Subcutaneous abdominal adipose tissue (tissue), 5 donors: ENCODE results near the gene CS.
"Not testable (repeated sequence)": the region's sequence is repeated elsewhere in the genome, so short reads cannot be mapped to it uniquely, and the experiment has no call there.

Experiments used
- H3K27ac ChIP-seq: one replicate; pipeline ENCODE4 v1.7.0; 2013; ENCODE audit warnings: low read depth, mild to moderate bottlenecking, inconsistent platforms, low read length, moderate library complexity
- H3K27me3 ChIP-seq, 5 donors: one replicate each; pipeline ENCODE4 v1.7.0; 2013; ENCODE audit warnings: low read length in 5 of 5, inconsistent platforms in 1 of 5; ENCODE audit not compliant: control insufficient read depth in 5 of 5, insufficient read depth in 4 of 5
- H3K36me3 ChIP-seq, 5 donors: one replicate each; pipeline ENCODE4 v1.7.0; 2013; ENCODE audit warnings: low read length in 5 of 5; ENCODE audit not compliant: control insufficient read depth in 5 of 5, insufficient read depth in 5 of 5
- H3K4me1 ChIP-seq, 5 donors: one replicate each; pipeline ENCODE4 v1.7.0; 2013; ENCODE audit warnings: low read length in 5 of 5, mild to moderate bottlenecking in 3 of 5, moderate library complexity in 1 of 5; ENCODE audit not compliant: control insufficient read depth in 5 of 5, insufficient read depth in 5 of 5
- H3K4me3 ChIP-seq, 5 donors: one replicate each; pipeline ENCODE4 v1.7.0; 2013; ENCODE audit warnings: low read length in 5 of 5, low read depth in 1 of 5
- H3K9ac ChIP-seq, 5 donors: one replicate each; pipeline ENCODE4 v1.7.0; 2013; ENCODE audit warnings: low read length in 5 of 5, mild to moderate bottlenecking in 4 of 5, moderate library complexity in 3 of 5
- H3K9me3 ChIP-seq, 5 donors: one replicate each; pipeline ENCODE4 v1.7.0; 2013; ENCODE audit warnings: low read length in 5 of 5; ENCODE audit not compliant: control insufficient read depth in 5 of 5
- donor health status: healthy.
- donor health status: healthy.
- donor health status: healthy.
- donor health status: healthy.
- donor health status: healthy.

Gene CS

DNA sequence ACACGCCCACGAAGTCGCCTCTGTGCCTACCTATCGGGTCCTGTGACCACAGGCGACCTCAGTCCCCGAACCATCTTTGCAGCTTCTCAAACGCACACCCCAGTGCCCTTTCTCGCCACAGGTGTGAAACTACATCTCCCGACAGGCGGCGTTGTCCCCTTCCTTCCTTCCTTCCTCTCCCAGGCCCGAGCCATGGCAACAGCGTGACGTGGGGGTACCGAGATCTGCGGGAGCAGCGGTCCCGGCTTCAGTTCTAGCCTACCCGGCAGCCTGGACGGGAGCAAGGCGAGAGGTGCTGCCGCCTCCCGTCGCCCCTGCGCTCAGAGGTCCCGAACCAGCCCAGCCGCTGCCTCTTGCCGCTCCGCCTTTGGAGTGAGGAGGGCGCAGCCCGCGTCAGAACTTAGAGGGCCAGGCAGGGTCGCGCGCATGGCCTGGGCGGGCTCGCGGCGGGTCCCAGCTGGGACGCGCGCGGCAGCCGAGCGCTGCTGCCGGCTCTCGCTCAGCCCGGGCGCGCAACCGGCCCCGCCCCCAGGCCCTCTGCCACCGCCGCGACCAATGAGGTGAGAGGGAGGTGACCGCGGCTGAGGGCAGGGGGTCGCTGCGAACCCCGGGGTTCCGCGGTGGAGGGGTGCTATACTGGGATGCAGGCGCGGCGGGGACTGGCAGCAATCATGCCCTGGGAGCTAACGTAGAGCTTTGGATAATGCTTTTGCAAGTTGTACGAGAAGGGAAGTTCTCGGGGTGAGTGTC is 33.3 kb downstream of the CS start, which contains the start of gene COQ10A:
COQ10A (plus strand) TSS at position 250 of the 750 bp plus-strand sequence; CDS start at position 427, 177 bp downstream.
- H3K27ac ChIP-seq = peak within 1 kb of the TSS; percentile 82
- H3K27me3 ChIP-seq = no peaks in the 10 kb centered on the region
- H3K9me3 ChIP-seq = no peaks in the 10 kb centered on the region
- H3K4me1 ChIP-seq = peaks cover 3 to 17% (median 14%) of the 10 kb centered on the region in 5 donors
- H3K36me3 ChIP-seq = peaks cover 11 to 24% (median 21%) of the 10 kb centered on the region in 5 donors
- peak within 1 kb of the TSS; percentile 75 to 93 (median 82) for H3K4me3 ChIP-seq
- H3K9ac ChIP-seq = peak within 1 kb of the TSS; percentile 17 to 79 (median 75)

DNA sequence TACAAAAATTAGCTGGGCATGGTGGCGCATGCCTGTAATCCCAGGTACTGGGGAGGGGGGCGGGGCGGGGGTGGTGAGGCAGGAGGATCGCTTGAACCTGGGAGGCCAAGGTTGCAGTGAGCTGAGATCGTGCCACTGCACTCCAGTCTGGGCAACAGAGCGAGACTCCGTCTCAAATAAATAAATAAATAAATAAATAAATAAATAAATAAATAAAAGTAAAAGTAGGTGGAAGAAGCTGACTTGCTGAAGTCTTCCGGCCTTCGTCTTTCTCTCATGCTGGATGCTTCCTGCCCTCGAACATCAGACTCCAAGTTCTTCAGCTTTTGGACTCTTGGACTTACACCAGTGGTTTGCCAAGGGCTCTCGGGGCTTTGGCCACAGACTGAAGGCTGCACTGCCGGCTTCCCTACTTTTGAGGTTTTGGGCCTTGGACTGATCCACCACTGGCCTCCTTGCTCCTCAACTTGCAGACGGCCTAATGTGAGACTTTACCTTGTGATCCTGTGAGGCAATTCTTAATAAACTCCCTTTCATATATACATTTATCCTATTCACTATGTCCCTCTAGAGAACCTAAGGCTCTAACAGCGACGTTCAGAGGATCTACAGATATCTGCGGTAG is 34.0 kb downstream of the CS start:
- Histone ChIP-seq H3K27ac (peak overlapping the region; percentile 82), H3K4me1 (peaks cover 3 to 17% (median 14%) of the 10 kb centered on the region in 5 donors), H3K9ac (peak overlapping the region; percentile 17 to 79 (median 72)), H3K4me3 (peak overlapping the region; percentile 75 to 93 (median 82)), H3K36me3 (peaks cover 7 to 18% (median 14%) of the 10 kb centered on the region in 5 donors)
- H3K27me3 ChIP-seq, H3K9me3 ChIP-seq: not testable (repeated sequence)

DNA sequence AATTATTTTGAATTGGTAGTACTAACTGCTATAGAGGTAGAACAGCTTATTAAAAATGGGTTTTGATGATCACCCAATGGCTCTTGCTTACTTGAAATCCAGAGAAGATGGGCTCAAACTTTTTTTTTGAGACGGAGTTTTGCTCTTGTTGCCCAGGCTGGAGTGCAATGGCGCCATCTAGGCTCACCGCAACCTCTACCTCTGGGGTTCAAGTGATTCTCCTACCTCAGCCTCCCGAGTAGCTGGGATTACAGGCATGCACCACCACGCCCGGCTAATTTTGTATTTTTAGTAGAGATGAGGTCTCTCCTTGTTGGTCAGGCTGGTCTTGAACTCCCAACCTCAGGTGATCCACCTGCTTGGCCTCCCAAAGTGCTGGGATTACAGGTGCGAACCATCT is 37.2 kb downstream of the CS start:
- H3K36me3 ChIP-seq, H3K9ac ChIP-seq, H3K9me3 ChIP-seq, H3K27ac ChIP-seq, H3K27me3 ChIP-seq, H3K4me3 ChIP-seq: not testable (repeated sequence)
- H3K4me1 ChIP-seq = peaks cover 3 to 26% (median 22%) of the 10 kb centered on the region in 5 donors

DNA sequence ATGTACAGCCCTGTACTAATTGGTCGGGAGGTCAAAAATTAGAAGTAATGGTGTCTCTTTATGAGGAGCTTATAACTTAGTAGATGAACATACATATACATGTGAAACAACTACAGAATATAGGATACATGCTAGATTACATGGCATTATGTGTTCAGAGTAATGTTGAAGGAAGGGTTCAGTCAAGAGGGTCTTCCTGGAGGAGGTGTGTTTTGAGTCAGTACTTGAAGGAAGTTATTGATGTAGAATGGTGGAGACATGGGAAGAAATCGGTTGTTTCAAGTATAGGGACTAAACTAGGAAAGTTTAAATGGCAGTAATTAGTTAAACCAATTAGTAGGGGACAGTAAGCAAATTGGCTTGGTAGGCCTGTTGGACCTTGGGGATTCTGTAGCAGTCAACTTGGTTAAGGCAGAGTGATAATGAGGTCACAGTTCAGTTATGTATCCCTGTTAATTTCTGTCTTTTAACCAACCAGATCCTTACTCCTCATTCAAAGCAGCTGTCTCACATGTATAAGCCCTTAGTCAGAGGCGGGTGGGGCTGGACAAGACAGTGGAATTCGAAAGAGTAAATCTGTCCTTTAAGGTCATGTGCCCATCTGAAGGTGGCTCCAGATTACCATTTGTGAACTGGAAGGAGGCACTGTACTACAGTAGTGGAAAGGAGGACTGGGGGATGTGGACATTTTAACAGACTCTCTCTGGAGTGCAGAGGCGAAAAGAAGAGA is 38.5 kb downstream of the CS start:
- Histone ChIP-seq H3K9ac (no peak overlapping the region), H3K27ac (no peak overlapping the region), H3K36me3 (peaks cover 0 to 4% (median 3%) of the 10 kb centered on the region in 5 donors), H3K27me3 (no peaks in the 10 kb centered on the region), H3K4me3 (no peak overlapping the region), H3K9me3 (no peaks in the 10 kb centered on the region), H3K4me1 (peaks cover 8 to 25% (median 24%) of the 10 kb centered on the region in 5 donors)

DNA sequence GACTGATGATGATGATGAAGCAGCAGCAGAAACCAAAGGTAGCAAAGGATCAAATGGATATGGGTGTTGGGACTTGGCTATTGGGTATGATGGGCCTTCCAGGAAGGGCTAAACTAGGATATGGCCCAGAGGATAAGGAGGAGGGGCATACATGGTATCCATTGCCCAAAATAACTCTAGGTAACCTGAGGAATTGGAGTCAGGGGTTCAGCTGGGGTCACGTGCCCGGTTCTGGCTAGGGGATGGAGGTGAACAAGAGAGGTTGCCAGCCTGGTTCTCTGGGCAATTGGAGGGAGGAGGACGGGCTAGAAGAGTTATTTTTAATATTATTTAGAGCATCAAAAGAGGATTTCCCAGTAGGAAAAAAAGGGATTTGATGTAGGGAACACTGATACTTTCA is 39.2 kb downstream of the CS start:
- Histone ChIP-seq H3K36me3 (peaks cover 0 to 10% (median 6%) of the 10 kb centered on the region in 5 donors), H3K27ac (no peak overlapping the region), H3K4me3 (no peak overlapping the region), H3K9me3 (no peaks in the 10 kb centered on the region), H3K27me3 (no peaks in the 10 kb centered on the region), H3K4me1 (peaks cover 5 to 26% (median 25%) of the 10 kb centered on the region in 5 donors), H3K9ac (no peak overlapping the region)

DNA sequence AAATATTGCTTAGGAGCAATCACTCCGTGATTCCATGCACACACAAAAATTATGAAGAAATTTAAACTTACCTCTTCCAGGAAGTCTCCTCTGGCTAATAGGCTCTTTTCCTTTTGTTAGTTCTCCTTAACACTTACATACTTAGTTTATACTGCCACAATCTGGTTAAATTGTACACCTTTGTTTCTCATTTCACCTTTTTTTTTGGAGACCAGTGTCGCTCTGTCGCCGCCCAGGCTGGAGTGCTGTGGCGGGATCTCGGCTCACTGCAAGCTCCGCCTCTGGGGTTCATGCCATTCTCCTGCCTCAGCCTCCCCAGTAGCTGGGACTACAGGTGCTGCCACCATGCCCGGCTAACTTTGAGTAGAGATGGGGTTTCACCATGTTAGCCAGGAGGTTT is 39.8 kb downstream of the CS start:
- no peak overlapping the region for H3K9ac ChIP-seq
- H3K4me3 ChIP-seq = no peak overlapping the region
- H3K27ac ChIP-seq = no peak overlapping the region
- no peaks in the 10 kb centered on the region for H3K27me3 ChIP-seq
- no peaks in the 10 kb centered on the region for H3K9me3 ChIP-seq
- peaks cover 0 to 16% (median 12%) of the 10 kb centered on the region in 5 donors for H3K36me3 ChIP-seq
- peaks cover 5 to 27% (median 25%) of the 10 kb centered on the region in 5 donors for H3K4me1 ChIP-seq

DNA sequence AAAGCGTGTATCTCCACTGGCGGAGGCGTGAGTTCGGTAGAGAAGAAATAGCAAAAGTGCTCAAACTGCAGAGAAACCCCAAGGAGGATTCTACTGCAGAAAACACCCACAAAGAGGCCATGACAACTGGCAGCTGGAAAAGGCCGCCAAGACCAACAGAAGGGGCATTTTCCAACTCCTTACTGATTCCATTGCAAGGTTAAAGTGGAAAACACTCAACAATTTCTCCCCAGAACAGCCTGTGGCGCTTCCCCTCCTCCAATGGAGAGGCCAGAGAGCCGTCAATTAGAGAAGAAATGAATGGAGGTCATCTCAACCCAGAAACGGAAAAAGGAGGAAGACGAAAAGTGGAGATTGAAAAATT is 41.3 kb downstream of the CS start:
- peak overlapping the region; percentile 86 for H3K27ac ChIP-seq
- peaks cover 5 to 27% (median 25%) of the 10 kb centered on the region in 5 donors for H3K4me1 ChIP-seq
- no peaks in the 10 kb centered on the region for H3K27me3 ChIP-seq
- H3K9me3 ChIP-seq = no peaks in the 10 kb centered on the region
- peak overlapping the region; percentile 80 to 88 (median 82) for H3K4me3 ChIP-seq
- peaks cover 0 to 29% (median 24%) of the 10 kb centered on the region in 5 donors for H3K36me3 ChIP-seq
- H3K9ac ChIP-seq = peak overlapping the region; percentile 70 to 88 (median 82)

DNA sequence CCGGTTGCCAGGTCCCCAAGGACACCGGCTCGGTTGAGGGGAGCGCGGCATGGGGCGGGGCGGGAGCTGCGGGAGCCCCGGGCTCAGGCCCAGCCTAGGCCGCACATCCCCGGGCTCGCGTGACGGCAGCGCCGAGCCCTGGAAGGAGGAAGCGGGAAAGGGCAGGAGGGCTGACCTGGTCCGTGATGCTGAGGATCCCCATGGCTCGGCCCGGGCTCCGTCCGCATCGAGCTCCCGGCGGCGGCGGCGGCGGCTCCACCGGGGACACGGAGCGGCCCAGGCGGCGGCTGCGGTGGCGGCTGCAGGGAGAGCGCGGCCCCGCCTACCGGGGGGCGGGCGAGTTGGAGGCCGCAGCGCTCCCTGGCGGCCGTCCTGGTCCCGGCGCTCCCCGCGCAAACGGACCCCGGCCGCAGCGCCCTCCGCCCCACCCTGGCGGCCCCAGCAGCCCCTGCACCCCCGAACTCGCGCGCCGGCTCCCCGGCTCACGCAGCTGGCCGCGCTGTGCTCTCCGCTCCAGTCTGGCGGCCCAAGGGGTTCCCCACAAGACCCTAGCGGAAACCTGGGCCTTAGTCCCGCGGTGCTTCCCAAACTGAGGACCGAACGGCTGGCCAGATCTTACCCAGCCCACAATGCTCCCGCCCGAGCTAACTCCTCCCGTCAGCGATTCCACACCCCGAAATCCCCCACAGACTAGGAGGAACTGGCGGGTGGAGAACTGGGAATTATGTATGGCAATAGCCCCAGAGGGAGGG is 41.9 kb downstream of the CS start, which contains the start of gene ANKRD52:
ANKRD52 (minus strand) TSS at position 317 of the 752 bp plus-strand sequence; CDS start at position 202, 115 bp downstream.
- H3K27ac ChIP-seq = peak within 1 kb of the TSS; percentile 86
- peak within 1 kb of the TSS; percentile 80 to 88 (median 82) for H3K4me3 ChIP-seq
- H3K36me3 ChIP-seq = peaks cover 0 to 35% (median 30%) of the 10 kb centered on the region in 5 donors

DNA sequence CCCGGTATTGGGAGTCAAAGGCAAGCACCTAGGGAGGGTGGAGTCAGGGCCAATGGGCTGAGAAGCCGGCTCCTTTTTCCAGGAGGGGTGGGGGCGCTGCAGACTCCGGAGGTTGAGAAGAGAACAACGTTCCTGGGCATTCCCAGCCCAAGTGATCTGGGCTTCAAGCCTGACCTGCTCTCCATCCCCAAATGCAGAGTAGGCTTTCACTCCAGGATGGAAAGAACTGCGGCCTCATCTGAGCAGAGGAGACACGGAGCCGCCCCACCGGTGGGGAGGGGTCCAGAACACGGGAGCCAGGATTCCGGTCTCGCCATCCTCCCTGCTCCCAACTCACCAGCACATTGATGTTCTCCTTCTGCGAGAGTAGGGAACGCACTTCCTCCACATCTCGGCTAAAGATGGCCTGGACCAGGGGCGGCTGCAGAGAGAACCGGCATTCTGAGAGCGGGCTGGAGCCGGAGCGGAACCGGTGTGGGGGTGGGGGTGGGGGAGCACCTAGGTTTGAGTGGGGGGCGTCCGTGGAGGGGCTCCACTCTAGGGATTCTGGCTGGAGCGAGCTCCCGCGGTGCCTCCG is 42.6 kb downstream of the CS start:
- H3K27me3 ChIP-seq = no peaks in the 10 kb centered on the region
- peak overlapping the region; percentile 86 for H3K27ac ChIP-seq
- peak overlapping the region; percentile 26 to 94 (median 78) for H3K9ac ChIP-seq
- peak overlapping the region; percentile 67 to 88 (median 82) for H3K4me3 ChIP-seq
- H3K9me3 ChIP-seq = no peaks in the 10 kb centered on the region
- peaks cover 0 to 42% (median 37%) of the 10 kb centered on the region in 5 donors for H3K36me3 ChIP-seq
- H3K4me1 ChIP-seq = peaks cover 5 to 27% (median 25%) of the 10 kb centered on the region in 5 donors

More for the DNA sequence above, 41.9 kb downstream of the CS start, which contains the start of gene ANKRD52:
- peak within 1 kb of the TSS; percentile 78 to 94 (median 82) for H3K9ac ChIP-seq
- no peaks in the 10 kb centered on the region for H3K9me3 ChIP-seq
- no peaks in the 10 kb centered on the region for H3K27me3 ChIP-seq
- peaks cover 5 to 27% (median 25%) of the 10 kb centered on the region in 5 donors for H3K4me1 ChIP-seq
